DND-41 (cell line): Measurements from ENCODE around the gene NONO.

Source experiments
- ATAC-seq: fragments of 200-7000 bp; cut with Tn5 transposase; 3 replicates; pipeline ENCODE4 v1.9.1; 2021; ENCODE audit warnings: low read depth; ENCODE audit not compliant: insufficient read depth
- DNase-seq: peaks from one replicate; pipeline ENCODE4 v3.0.0-alpha.2; 2020
- H2AFZ ChIP-seq: 2 replicates; pipeline ENCODE4 v1.6.0; 2012; ENCODE audit warnings: low read depth, low read length
- H3K27ac ChIP-seq: 2 replicates; pipeline ENCODE4 v1.5.1; 2012; ENCODE audit warnings: low read length, inconsistent platforms
- H3K27me3 ChIP-seq: fragments of 200-600 bp; sonication (generic); 2 replicates; pipeline ENCODE4 v1.6.0; 2012; ENCODE audit warnings: low read length, mild to moderate bottlenecking, inconsistent platforms; ENCODE audit not compliant: insufficient read depth, poor library complexity
- H3K36me3 ChIP-seq: 2 replicates; pipeline ENCODE4 v1.5.1; 2012; ENCODE audit warnings: low read length, inconsistent platforms; ENCODE audit not compliant: insufficient read depth
- H3K4me1 ChIP-seq: 2 replicates; pipeline ENCODE4 v1.5.1; 2012; ENCODE audit warnings: mild to moderate bottlenecking, low read length; ENCODE audit not compliant: insufficient read depth
- H3K4me2 ChIP-seq: 2 replicates; pipeline ENCODE4 v1.6.0; 2012; ENCODE audit warnings: mild to moderate bottlenecking, moderate library complexity, low read length, inconsistent platforms; ENCODE audit not compliant: insufficient read depth
- H3K4me3 ChIP-seq, 2 experiments: fragments of 200-600 bp in 1 of 2; shearing (Covaris generic) in 1 of 2; 2 replicates each; pipeline ENCODE4 v1.5.1; 2012 to 2016; ENCODE audit warnings: inconsistent platforms in 2 of 2, low read length in 2 of 2, mild to moderate bottlenecking in 2 of 2, low read depth in 1 of 2, moderate library complexity in 1 of 2
- H3K79me2 ChIP-seq: 2 replicates; pipeline ENCODE4 v1.6.0; 2012; ENCODE audit warnings: low read length, inconsistent platforms; ENCODE audit not compliant: insufficient read depth
- H3K9ac ChIP-seq: 2 replicates; pipeline ENCODE4 v1.6.0; 2012; ENCODE audit warnings: low read depth, mild to moderate bottlenecking, inconsistent platforms, low read length, moderate library complexity
- H3K9me3 ChIP-seq: 2 replicates; pipeline ENCODE4 v1.5.1; 2012; ENCODE audit warnings: low read length, moderate library complexity, mild to moderate bottlenecking, inconsistent platforms; ENCODE audit not compliant: insufficient read depth, severe bottlenecking
- H4K20me1 ChIP-seq: 2 replicates; pipeline ENCODE4 v1.6.0; 2012; ENCODE audit warnings: low read length; ENCODE audit not compliant: insufficient read depth
- EZH2 ChIP-seq: IDR thresholded peaks from 3 replicates; pipeline ENCODE4 v1.6.1; 2012; ENCODE audit warnings: borderline replicate concordance, low read depth, mild to moderate bottlenecking, moderate library complexity, low read length, inconsistent platforms; ENCODE audit not compliant: severe bottlenecking
- TF ChIP-seq, protein P1 (sequence below): IDR thresholded peaks from 2 replicates; pipeline ENCODE4 v1.5.1; 2012; ENCODE audit warnings: borderline replicate concordance, low read length, moderate library complexity, mild to moderate bottlenecking; ENCODE audit not compliant: poor library complexity, severe bottlenecking; ENCODE audit errors: extremely low read depth

NONO gene, protein sequence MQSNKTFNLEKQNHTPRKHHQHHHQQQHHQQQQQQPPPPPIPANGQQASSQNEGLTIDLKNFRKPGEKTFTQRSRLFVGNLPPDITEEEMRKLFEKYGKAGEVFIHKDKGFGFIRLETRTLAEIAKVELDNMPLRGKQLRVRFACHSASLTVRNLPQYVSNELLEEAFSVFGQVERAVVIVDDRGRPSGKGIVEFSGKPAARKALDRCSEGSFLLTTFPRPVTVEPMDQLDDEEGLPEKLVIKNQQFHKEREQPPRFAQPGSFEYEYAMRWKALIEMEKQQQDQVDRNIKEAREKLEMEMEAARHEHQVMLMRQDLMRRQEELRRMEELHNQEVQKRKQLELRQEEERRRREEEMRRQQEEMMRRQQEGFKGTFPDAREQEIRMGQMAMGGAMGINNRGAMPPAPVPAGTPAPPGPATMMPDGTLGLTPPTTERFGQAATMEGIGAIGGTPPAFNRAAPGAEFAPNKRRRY

DNA sequence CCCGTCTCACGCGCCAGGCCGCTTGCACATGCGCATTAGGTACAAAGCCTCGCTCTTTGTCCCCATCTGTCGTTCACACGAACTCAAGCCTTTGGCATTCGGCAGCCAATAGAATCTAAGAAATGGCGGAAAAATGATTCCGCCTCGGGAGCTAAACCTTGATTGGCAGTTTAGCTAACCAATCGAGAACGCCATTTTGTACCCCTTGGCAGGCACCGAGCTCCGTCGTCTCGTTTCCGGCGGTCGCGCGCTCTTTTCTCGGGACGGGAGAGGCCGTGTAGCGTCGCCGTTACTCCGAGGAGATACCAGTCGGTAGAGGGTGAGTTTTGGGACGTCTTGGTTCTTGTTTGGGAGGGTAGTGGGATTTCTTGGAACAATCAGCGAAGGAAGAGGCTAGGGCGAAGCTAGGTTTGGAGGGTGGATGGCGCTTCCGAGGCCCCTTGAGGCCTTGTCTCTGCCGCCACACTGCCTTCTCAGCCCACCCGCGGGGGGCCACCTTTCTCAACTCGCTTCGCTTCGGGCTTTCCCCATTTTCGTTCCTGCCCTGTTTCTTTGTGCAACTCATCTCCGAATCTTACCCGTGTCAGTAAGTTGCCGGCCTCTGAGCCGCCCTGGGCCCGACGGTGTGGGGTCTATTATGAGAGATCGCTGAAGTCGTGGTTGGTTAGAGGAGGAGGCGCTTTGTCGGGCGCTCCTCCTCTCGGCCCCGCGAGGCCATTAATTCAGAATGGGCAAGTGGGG is at the start of gene NONO:
Gene NONO (plus strand): TSS at position 233 of the 741 bp plus-strand sequence. CDS start 7,003 bp downstream, outside the sequence.
- Histone ChIP-seq H3K4me3 (peak within 1 kb of the TSS; percentile 89 to 97), H3K27me3 (no peaks in the 10 kb centered on the region), H3K27ac (peak within 1 kb of the TSS; percentile 100), H3K4me1 (peaks cover 47% of the 10 kb centered on the region), H3K9ac (peak within 1 kb of the TSS; percentile 90), H3K79me2 (peaks cover 52% of the 10 kb centered on the region), H3K36me3 (peaks cover 35% of the 10 kb centered on the region), H3K4me2 (peak within 1 kb of the TSS; percentile 69), H3K9me3 (no peaks in the 10 kb centered on the region), H4K20me1 (peaks cover 40% of the 10 kb centered on the region), H2AFZ (peak within 1 kb of the TSS; percentile 85)
- TF ChIP-seq, protein P1, sequence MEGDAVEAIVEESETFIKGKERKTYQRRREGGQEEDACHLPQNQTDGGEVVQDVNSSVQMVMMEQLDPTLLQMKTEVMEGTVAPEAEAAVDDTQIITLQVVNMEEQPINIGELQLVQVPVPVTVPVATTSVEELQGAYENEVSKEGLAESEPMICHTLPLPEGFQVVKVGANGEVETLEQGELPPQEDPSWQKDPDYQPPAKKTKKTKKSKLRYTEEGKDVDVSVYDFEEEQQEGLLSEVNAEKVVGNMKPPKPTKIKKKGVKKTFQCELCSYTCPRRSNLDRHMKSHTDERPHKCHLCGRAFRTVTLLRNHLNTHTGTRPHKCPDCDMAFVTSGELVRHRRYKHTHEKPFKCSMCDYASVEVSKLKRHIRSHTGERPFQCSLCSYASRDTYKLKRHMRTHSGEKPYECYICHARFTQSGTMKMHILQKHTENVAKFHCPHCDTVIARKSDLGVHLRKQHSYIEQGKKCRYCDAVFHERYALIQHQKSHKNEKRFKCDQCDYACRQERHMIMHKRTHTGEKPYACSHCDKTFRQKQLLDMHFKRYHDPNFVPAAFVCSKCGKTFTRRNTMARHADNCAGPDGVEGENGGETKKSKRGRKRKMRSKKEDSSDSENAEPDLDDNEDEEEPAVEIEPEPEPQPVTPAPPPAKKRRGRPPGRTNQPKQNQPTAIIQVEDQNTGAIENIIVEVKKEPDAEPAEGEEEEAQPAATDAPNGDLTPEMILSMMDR: peak; percentile 44
- TF ChIP-seq EZH2: no peak
- ATAC-seq (peak; percentile 86), DNase-seq (peak; percentile 93)

DNA sequence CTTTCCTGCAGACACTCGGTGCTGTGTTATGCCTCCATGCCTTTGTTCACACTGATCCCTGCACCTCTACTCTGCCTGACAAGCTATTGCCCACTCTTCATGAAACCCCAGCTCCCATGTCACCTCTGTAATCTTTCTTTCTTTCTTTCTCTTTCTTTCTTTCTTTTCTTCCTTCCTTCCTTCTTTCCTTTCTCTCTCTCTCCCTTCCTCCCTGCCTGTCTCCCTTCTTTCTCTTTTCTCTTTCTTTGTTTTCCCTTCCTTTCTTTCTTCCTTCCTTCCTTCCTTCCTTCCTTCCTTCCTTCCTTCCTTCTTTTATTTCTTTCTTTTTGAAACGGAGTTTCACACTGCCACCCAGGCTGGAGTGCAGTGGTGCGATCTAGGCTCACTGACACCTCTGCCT is 48.0 kb upstream of the NONO start:
- no peaks in the 10 kb centered on the region for H3K4me1 ChIP-seq
- DNase-seq (no peak), ATAC-seq (no peak)
- H3K27ac ChIP-seq: no peak overlapping the region
- H3K36me3 ChIP-seq: peaks cover 7% of the 10 kb centered on the region; the same call in 1 of the 2 replicates
- H3K79me2 ChIP-seq: no peaks in the 10 kb centered on the region
- no peak for TF ChIP-seq EZH2
- TF ChIP-seq, protein P1: no peak
- no peaks in the 10 kb centered on the region for H3K9me3 ChIP-seq
- H4K20me1 ChIP-seq: no peaks in the 10 kb centered on the region
- H3K27me3 ChIP-seq: no peaks in the 10 kb centered on the region
- no peak overlapping the region for H2AFZ ChIP-seq
- no peak overlapping the region for H3K4me3 ChIP-seq
- no peak overlapping the region for H3K4me2 ChIP-seq
- no peak overlapping the region for H3K9ac ChIP-seq

DNA sequence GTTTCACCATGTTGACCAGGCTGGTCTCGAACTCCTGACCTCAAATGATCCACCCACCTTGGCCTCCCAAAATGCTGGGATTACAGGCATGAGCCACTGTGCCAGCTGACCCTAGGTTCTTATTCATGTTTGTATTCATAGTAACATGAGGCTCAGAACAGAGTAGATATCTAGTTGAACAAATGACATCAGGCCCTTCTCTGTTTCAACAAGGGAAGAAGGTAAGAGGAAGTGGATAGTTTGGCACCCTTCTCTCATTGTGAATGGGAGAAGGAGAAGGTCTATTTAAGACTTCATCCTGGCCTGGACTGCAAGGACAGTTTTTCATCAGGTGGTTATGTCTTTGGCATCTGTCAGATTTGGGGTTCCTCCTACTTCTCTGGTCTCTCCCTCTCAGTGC is 46.6 kb upstream of the NONO start:
- no peak for TF ChIP-seq EZH2
- TF ChIP-seq, protein P1: no peak
- H3K4me2 ChIP-seq: no peak overlapping the region

More for the DNA sequence above, 46.6 kb upstream of the NONO start:
- Histone ChIP-seq H3K79me2 (no peaks in the 10 kb centered on the region), H3K4me1 (no peaks in the 10 kb centered on the region), H3K27me3 (no peaks in the 10 kb centered on the region), H4K20me1 (no peaks in the 10 kb centered on the region), H3K9me3 (no peaks in the 10 kb centered on the region), H3K36me3 (peaks cover 21% of the 10 kb centered on the region), H3K4me3 (no peak overlapping the region), H3K9ac (no peak overlapping the region), H2AFZ (no peak overlapping the region), H3K27ac (no peak overlapping the region)
- DNase-seq (no peak), ATAC-seq (no peak)
